ENCODE measurements around the gene PKP2. TPM values are rescaled to one million over a fixed set of nuclear protein-coding genes. Genes with fewer than 3 reads are reported as not detected.

PKP2 gene
- total RNA-seq, 2 experiments from 2014 or later, result 0.13 to 0.23 TPM

DNA sequence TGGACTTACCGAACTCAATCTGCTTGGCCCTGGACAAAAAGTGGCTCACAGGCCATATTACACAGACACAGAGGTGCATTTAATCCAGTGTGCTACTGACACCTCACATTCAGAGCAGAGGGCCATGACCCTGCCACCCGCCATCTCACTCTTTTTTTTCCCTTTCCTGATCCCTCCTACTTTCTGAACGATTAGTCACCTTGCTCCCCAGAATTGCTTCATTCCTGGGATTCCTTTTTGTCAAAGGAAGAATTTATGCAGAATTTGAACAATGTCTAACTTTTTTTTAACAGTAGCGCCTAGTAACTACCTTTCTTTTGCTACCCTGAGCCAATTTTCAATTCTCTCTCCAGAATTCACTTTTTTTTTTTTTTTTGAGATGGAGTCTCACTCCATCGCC lies 4.6 kb downstream of the PKP2 start:
- Mint-ChIP-seq H3K27ac (no peak overlapping the region), H3K4me3 (no peak overlapping the region), H3K27me3 (peaks cover 34% of the 10 kb centered on the region), H3K36me3 (ENCODE audit: low read depth) (no peaks in the 10 kb centered on the region), H3K9me3 (no peaks in the 10 kb centered on the region), H3K4me1 (ENCODE audit: low read depth) (peaks cover 8% of the 10 kb centered on the region)
- DNase-seq (no peak), ATAC-seq (no peak)
- intact Hi-C loops (cut with micrococcal nuclease), result no loop called here
- POLR2A ChIA-PET, result no interaction called here
- no peak for TF ChIP-seq CTCF (IDR thresholded peaks at IDR 0.05)
- CTCF ChIA-PET, result interaction anchor here (1.0 kb wide), 1 partner anchor 12 kb away, joined by 3 read pairs; no protein-coding TSS in a partner anchor

- intact Hi-C loops (cut with micrococcal nuclease), result no loop called here
- peaks cover 33% of the 10 kb centered on the region for H3K27me3 Mint-ChIP-seq
- ChIA-PET CTCF (interaction anchor here (1.0 kb wide), 1 partner anchor 12 kb away, joined by 3 read pairs; no protein-coding TSS in a partner anchor), POLR2A (no interaction called here)
- no peaks in the 10 kb centered on the region for H3K9me3 Mint-ChIP-seq
- H3K4me3 Mint-ChIP-seq, result no peak overlapping the region
- H3K36me3 Mint-ChIP-seq (ENCODE audit: low read depth), result no peaks in the 10 kb centered on the region
- DNase-seq (no peak), ATAC-seq (no peak)
- peaks cover 8% of the 10 kb centered on the region for H3K4me1 Mint-ChIP-seq (ENCODE audit: low read depth)
- H3K27ac Mint-ChIP-seq, result no peak overlapping the region
- no peak for TF ChIP-seq CTCF (IDR thresholded peaks at IDR 0.05)
Measured at GRCh38 chr12:32891526-32891925, 5.1 kb downstream of the PKP2 start.

- no peak for DNase-seq
- Mint-ChIP-seq H3K27ac (no peak overlapping the region), H3K9me3 (no peaks in the 10 kb centered on the region), H3K27me3 (peaks cover 16% of the 10 kb centered on the region), H3K36me3 (ENCODE audit: low read depth) (no peaks in the 10 kb centered on the region), H3K4me1 (ENCODE audit: low read depth) (no peaks in the 10 kb centered on the region), H3K4me3 (no peak overlapping the region)
- TF ChIP-seq CTCF (IDR thresholded peaks at IDR 0.05), result no peak
- ATAC-seq, result no peak
- intact Hi-C loops (cut with micrococcal nuclease), result no loop called here
- ChIA-PET CTCF (no interaction called here), POLR2A (no interaction called here)
Measured at GRCh38 chr12:32889011-32889760, 7.4 kb downstream of the PKP2 start.

GRCh38 chr12:32887058-32887457 lies 9.5 kb downstream of the PKP2 start:
- TF ChIP-seq CTCF (IDR thresholded peaks at IDR 0.05), result no peak
- intact Hi-C loops (cut with micrococcal nuclease), result no loop called here

DNA sequence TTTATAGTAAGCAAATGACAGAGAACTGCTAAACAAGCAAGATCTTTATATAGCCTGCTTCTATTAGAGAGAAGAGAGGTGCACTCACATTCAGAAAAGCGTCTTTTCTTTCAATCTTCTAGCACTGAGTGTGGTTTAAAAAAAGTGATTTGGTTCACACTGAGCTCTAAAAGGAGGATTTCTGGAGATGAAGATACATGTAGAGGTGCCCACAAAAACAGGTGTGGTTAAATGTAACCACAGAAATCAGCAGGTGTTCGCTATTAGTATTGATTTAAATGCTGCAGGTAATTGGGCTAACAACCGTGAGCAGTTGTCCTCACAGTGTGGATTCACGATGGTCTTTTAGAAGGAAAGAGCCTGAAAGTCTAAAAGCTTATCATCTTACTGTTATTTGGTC lies 10.7 kb downstream of the PKP2 start:
- intact Hi-C loops (cut with micrococcal nuclease), result no loop called here
- ChIA-PET POLR2A (no interaction called here), CTCF (interaction anchor here (0.8 kb wide), 1 partner anchor 34 kb away, joined by 3 read pairs; no protein-coding TSS in a partner anchor)
- no peaks in the 10 kb centered on the region for H3K4me1 Mint-ChIP-seq (ENCODE audit: low read depth)
- ATAC-seq (no peak), DNase-seq (no peak)
- no peak for TF ChIP-seq CTCF (IDR thresholded peaks at IDR 0.05)
- no peaks in the 10 kb centered on the region for H3K36me3 Mint-ChIP-seq (ENCODE audit: low read depth)
- H3K27ac Mint-ChIP-seq, result no peak overlapping the region
- peaks cover 4% of the 10 kb centered on the region for H3K27me3 Mint-ChIP-seq
- H3K4me3 Mint-ChIP-seq, result no peak overlapping the region
- H3K9me3 Mint-ChIP-seq, result no peaks in the 10 kb centered on the region

More at GRCh38 chr12:32887058-32887457, 9.5 kb downstream of the PKP2 start:
- CTCF ChIA-PET, result no interaction called here
- H3K36me3 Mint-ChIP-seq (ENCODE audit: low read depth), result no peaks in the 10 kb centered on the region
- no peak for ATAC-seq
- DNase-seq, result no peak
- no peak overlapping the region for H3K4me3 Mint-ChIP-seq
- H3K27ac Mint-ChIP-seq, result no peak overlapping the region
- peaks cover 9% of the 10 kb centered on the region for H3K27me3 Mint-ChIP-seq
- no peaks in the 10 kb centered on the region for H3K9me3 Mint-ChIP-seq
- H3K4me1 Mint-ChIP-seq (ENCODE audit: low read depth), result no peaks in the 10 kb centered on the region
- POLR2A ChIA-PET, result no interaction called here

Data from activated CD8-positive, alpha-beta T cell treated with anti-CD3 and anti-CD28 coated beads for 36 hours (primary cell).